K562 (cell line): Measurements from ENCODE around the gene TCP10L.

Experiments
- GABPA ChIP-seq: fragments of 200-800 bp; sonication (Bioruptor generic); conservative IDR thresholded peaks from 2 replicates; pipeline ENCODE4 v1.6.1; 2016; ENCODE audit warnings: low read depth, missing genetic modification characterization, missing compliant biosample characterization
- KLF10 ChIP-seq: fragments of 250-450 bp; sonication (Bioruptor Pico); IDR thresholded peaks from 2 replicates; pipeline ENCODE4 v1.6.1; 2021; ENCODE audit warnings: matching md5 sums
- POLR2AphosphoS5 ChIP-seq: IDR thresholded peaks from 2 replicates; pipeline ENCODE4 v1.6.1; 2011; ENCODE audit warnings: mild to moderate bottlenecking, low read depth, low read length, moderate library complexity; ENCODE audit not compliant: control insufficient read depth, insufficient read depth
- PTRF ChIP-seq: fragments of 450-650 bp; IDR thresholded peaks from 2 replicates; pipeline ENCODE4 v1.6.1; 2016; ENCODE audit warnings: mild to moderate bottlenecking, missing genetic modification characterization, missing compliant biosample characterization
- SPI1 ChIP-seq: IDR thresholded peaks from 2 replicates; pipeline ENCODE4 v1.6.1; 2011; ENCODE audit warnings: low read depth, low read length, control low read depth, borderline replicate concordance
- TF ChIP-seq, protein P1 (sequence below), 2 experiments: IDR thresholded peaks; 2 replicates each; pipeline ENCODE4 v1.6.1; 2012; ENCODE audit warnings: improper control_type of control experiment in 2 of 2, low read depth in 2 of 2, low read length in 2 of 2, borderline replicate concordance in 1 of 2
- TF ChIP-seq, protein P2 (sequence below): fragments of 450-650 bp; IDR thresholded peaks from 2 replicates; pipeline ENCODE4 v1.6.1; 2016; ENCODE audit warnings: borderline replicate concordance
- TF ChIP-seq, protein P3 (sequence below), 3 experiments: IDR thresholded peaks in 2 of 3; conservative IDR thresholded peaks in 1 of 3; 2 replicates each; pipeline ENCODE4 v1.5.1; 2011 to 2012; ENCODE audit warnings: low read length in 3 of 3, mild to moderate bottlenecking in 3 of 3, control low read depth in 2 of 3, improper control_type of control experiment in 1 of 3, inconsistent platforms in 1 of 3, low read depth in 1 of 3, mixed read lengths in 1 of 3, moderate library complexity in 1 of 3; ENCODE audit not compliant: insufficient read depth in 2 of 3
- TF ChIP-seq, protein P4 (sequence below), 2 experiments: fragments of 450-650 bp in 1 of 2; sonication (generic) in 1 of 2; formaldehyde crosslinking in 1 of 2; IDR thresholded peaks in 1 of 2; conservative IDR thresholded peaks in 1 of 2; 2 replicates each; pipeline versions ENCODE4 v1.6.1 to v1.8.1; 2016 to 2023; ENCODE audit warnings: mild to moderate bottlenecking in 2 of 2, moderate library complexity in 2 of 2, inconsistent platforms in 1 of 2, missing genetic modification reagents in 1 of 2
- TF ChIP-seq, protein P5 (sequence below): fragments of 250-450 bp; sonication (Bioruptor Pico); IDR thresholded peaks from 2 replicates; pipeline ENCODE4 v1.5.1; 2021; ENCODE audit warnings: mild to moderate bottlenecking
- TF ChIP-seq, protein P6 (sequence below): sonication (generic); formaldehyde crosslinking; IDR thresholded peaks from 2 replicates; pipeline ENCODE4 v1.8.1; 2022; ENCODE audit warnings: missing genetic modification reagents

DNA sequence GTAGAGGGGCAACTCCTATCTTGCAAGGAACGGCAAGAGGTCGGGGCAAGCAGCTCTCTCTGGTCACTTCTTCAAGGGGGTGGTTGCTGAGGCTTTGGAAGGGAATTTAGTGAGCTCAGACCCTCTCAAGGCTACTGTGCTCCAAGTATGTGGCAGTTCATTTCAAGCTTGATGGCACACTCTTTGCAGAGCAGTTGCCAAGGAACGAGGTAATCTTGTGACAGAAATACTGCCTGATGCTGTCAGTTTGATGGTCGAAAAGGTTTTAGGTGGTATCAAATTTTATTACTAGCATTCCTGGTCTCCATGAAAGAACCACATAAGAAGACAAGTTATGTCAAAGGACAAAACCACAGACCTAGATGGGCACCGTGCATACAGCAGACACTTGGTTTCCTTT lies 13.8 kb upstream of the TCP10L start:
- no peak for TF ChIP-seq KLF10 (CRISPR knock-in tag)
- TF ChIP-seq, protein P1, sequence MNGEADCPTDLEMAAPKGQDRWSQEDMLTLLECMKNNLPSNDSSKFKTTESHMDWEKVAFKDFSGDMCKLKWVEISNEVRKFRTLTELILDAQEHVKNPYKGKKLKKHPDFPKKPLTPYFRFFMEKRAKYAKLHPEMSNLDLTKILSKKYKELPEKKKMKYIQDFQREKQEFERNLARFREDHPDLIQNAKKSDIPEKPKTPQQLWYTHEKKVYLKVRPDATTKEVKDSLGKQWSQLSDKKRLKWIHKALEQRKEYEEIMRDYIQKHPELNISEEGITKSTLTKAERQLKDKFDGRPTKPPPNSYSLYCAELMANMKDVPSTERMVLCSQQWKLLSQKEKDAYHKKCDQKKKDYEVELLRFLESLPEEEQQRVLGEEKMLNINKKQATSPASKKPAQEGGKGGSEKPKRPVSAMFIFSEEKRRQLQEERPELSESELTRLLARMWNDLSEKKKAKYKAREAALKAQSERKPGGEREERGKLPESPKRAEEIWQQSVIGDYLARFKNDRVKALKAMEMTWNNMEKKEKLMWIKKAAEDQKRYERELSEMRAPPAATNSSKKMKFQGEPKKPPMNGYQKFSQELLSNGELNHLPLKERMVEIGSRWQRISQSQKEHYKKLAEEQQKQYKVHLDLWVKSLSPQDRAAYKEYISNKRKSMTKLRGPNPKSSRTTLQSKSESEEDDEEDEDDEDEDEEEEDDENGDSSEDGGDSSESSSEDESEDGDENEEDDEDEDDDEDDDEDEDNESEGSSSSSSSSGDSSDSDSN (IDR thresholded peaks at IDR 0.05; ENCODE audit: borderline replicate concordance in 1 of 2, low read depth in 2 of 2, low read length in 2 of 2): no peak
- TF ChIP-seq POLR2AphosphoS5: no peak
- TF ChIP-seq PTRF (tag): no peak
- TF ChIP-seq, protein P2, sequence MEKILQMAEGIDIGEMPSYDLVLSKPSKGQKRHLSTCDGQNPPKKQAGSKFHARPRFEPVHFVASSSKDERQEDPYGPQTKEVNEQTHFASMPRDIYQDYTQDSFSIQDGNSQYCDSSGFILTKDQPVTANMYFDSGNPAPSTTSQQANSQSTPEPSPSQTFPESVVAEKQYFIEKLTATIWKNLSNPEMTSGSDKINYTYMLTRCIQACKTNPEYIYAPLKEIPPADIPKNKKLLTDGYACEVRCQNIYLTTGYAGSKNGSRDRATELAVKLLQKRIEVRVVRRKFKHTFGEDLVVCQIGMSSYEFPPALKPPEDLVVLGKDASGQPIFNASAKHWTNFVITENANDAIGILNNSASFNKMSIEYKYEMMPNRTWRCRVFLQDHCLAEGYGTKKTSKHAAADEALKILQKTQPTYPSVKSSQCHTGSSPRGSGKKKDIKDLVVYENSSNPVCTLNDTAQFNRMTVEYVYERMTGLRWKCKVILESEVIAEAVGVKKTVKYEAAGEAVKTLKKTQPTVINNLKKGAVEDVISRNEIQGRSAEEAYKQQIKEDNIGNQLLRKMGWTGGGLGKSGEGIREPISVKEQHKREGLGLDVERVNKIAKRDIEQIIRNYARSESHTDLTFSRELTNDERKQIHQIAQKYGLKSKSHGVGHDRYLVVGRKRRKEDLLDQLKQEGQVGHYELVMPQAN: no peak
- TF ChIP-seq GABPA (tag): no peak
- TF ChIP-seq, protein P3, sequence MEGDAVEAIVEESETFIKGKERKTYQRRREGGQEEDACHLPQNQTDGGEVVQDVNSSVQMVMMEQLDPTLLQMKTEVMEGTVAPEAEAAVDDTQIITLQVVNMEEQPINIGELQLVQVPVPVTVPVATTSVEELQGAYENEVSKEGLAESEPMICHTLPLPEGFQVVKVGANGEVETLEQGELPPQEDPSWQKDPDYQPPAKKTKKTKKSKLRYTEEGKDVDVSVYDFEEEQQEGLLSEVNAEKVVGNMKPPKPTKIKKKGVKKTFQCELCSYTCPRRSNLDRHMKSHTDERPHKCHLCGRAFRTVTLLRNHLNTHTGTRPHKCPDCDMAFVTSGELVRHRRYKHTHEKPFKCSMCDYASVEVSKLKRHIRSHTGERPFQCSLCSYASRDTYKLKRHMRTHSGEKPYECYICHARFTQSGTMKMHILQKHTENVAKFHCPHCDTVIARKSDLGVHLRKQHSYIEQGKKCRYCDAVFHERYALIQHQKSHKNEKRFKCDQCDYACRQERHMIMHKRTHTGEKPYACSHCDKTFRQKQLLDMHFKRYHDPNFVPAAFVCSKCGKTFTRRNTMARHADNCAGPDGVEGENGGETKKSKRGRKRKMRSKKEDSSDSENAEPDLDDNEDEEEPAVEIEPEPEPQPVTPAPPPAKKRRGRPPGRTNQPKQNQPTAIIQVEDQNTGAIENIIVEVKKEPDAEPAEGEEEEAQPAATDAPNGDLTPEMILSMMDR (IDR thresholded peaks at IDR 0.05 in 2 of 3, conservative IDR thresholded peaks at IDR 0.05 in 1 of 3; ENCODE audit: insufficient read depth in 2 of 3, low read depth in 1 of 3, low read length in 3 of 3): no peak
- TF ChIP-seq, protein P4, sequence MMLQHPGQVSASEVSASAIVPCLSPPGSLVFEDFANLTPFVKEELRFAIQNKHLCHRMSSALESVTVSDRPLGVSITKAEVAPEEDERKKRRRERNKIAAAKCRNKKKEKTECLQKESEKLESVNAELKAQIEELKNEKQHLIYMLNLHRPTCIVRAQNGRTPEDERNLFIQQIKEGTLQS (IDR thresholded peaks at IDR 0.05): no peak
- TF ChIP-seq, protein P4 (CRISPR knock-in tag; conservative IDR thresholded peaks at IDR 0.05): no peak
- no peak for TF ChIP-seq SPI1
- TF ChIP-seq, protein P5, sequence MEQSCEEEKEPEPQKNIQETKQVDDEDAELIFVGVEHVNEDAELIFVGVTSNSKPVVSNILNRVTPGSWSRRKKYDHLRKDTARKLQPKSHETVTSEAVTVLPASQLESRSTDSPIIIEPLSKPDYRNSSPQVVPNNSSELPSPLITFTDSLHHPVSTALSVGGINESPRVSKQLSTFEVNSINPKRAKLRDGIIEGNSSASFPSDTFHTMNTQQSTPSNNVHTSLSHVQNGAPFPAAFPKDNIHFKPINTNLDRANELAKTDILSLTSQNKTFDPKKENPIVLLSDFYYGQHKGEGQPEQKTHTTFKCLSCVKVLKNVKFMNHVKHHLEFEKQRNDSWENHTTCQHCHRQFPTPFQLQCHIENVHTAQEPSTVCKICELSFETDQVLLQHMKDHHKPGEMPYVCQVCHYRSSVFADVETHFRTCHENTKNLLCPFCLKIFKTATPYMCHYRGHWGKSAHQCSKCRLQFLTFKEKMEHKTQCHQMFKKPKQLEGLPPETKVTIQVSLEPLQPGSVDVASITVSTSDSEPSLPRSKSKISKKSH (CRISPR knock-in tag): no peak
- TF ChIP-seq, protein P6, sequence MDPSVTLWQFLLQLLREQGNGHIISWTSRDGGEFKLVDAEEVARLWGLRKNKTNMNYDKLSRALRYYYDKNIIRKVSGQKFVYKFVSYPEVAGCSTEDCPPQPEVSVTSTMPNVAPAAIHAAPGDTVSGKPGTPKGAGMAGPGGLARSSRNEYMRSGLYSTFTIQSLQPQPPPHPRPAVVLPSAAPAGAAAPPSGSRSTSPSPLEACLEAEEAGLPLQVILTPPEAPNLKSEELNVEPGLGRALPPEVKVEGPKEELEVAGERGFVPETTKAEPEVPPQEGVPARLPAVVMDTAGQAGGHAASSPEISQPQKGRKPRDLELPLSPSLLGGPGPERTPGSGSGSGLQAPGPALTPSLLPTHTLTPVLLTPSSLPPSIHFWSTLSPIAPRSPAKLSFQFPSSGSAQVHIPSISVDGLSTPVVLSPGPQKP (CRISPR knock-in tag): no peak
